Measurements from ENCODE around the gene HOXC11.

DNA sequence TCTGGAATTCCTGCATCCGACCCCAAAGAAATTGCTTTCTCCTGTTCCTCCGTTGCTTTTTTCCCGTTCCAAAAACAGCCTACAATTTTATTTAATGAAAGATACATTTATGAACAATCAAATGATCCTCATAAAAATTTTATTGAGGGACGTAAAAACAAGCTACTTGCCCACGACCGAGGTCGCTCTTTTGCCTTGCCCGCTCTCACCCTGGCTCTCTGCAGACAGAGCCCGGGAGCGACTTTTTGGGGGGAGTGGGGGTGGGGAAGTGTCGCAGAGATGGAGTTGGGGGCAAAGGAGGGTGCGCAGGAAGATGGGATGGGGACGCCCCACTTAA, 25.9 kb downstream of the HOXC11 start:
- TF ChIP-seq, protein P1, sequence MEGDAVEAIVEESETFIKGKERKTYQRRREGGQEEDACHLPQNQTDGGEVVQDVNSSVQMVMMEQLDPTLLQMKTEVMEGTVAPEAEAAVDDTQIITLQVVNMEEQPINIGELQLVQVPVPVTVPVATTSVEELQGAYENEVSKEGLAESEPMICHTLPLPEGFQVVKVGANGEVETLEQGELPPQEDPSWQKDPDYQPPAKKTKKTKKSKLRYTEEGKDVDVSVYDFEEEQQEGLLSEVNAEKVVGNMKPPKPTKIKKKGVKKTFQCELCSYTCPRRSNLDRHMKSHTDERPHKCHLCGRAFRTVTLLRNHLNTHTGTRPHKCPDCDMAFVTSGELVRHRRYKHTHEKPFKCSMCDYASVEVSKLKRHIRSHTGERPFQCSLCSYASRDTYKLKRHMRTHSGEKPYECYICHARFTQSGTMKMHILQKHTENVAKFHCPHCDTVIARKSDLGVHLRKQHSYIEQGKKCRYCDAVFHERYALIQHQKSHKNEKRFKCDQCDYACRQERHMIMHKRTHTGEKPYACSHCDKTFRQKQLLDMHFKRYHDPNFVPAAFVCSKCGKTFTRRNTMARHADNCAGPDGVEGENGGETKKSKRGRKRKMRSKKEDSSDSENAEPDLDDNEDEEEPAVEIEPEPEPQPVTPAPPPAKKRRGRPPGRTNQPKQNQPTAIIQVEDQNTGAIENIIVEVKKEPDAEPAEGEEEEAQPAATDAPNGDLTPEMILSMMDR (IDR thresholded peaks at IDR 0.05), result no peak
- no peak for TF ChIP-seq POLR2A (IDR thresholded peaks at IDR 0.05)
